Hepatocyte (in vitro differentiated cells): Measurements from ENCODE around the gene AIMP2. TPM values are rescaled to one million over a fixed set of nuclear protein-coding genes. Genes with fewer than 3 reads are reported as not detected.
"Not testable (repeated sequence)": the region's sequence is repeated elsewhere in the genome, so short reads cannot be mapped to it uniquely, and the experiment has no call there.

Source experiments
- DNase-seq: peaks from one replicate; pipeline ENCODE4 v3.0.0-alpha.2; 2016; ENCODE audit warnings: low spot score
- H2AFZ ChIP-seq: fragments of 200-600 bp; sonication (generic); 2 replicates; pipeline ENCODE4 v1.6.0; 2016; ENCODE audit warnings: antibody characterized with exemption, mild to moderate bottlenecking
- H3K27ac ChIP-seq: fragments of 200-600 bp; sonication (generic); 2 replicates; pipeline ENCODE4 v1.5.1; 2016; ENCODE audit warnings: mild to moderate bottlenecking
- H3K27me3 ChIP-seq: fragments of 200-600 bp; sonication (generic); 2 replicates; pipeline ENCODE4 v1.6.1; 2016
- H3K36me3 ChIP-seq: fragments of 200-600 bp; sonication (generic); replicated peaks from 2 replicates; pipeline ENCODE4 v1.5.1; 2016; ENCODE audit warnings: low read depth; ENCODE audit not compliant: insufficient read depth
- H3K4me1 ChIP-seq: fragments of 200-600 bp; sonication (generic); 2 replicates; pipeline ENCODE4 v1.5.1; 2016; ENCODE audit warnings: mild to moderate bottlenecking, moderate library complexity; ENCODE audit not compliant: insufficient read depth
- H3K4me2 ChIP-seq: fragments of 200-600 bp; sonication (generic); 2 replicates; pipeline ENCODE4 v1.6.0; 2016
- H3K4me3 ChIP-seq: fragments of 200-600 bp; sonication (generic); 2 replicates; pipeline ENCODE4 v1.5.1; 2016; ENCODE audit warnings: mild to moderate bottlenecking
- H3K79me2 ChIP-seq: fragments of 200-600 bp; sonication (generic); 2 replicates; pipeline ENCODE4 v1.6.0; 2017; ENCODE audit warnings: mild to moderate bottlenecking
- H3K9me2 ChIP-seq: fragments of 200-600 bp; sonication (generic); replicated peaks from 2 replicates; pipeline ENCODE4 v1.6.0; 2017; ENCODE audit warnings: mild to moderate bottlenecking; ENCODE audit not compliant: insufficient read depth
- H3K9me3 ChIP-seq: fragments of 200-600 bp; sonication (generic); 2 replicates; pipeline ENCODE4 v1.5.1; 2016; ENCODE audit warnings: low read depth, mild to moderate bottlenecking
- H4K20me1 ChIP-seq: fragments of 200-600 bp; sonication (generic); 2 replicates; pipeline ENCODE4 v1.6.0; 2016; ENCODE audit warnings: mild to moderate bottlenecking; ENCODE audit not compliant: insufficient read depth, poor library complexity, severe bottlenecking
- CTCF ChIP-seq: fragments of 200-600 bp; sonication (generic); IDR thresholded peaks from 2 replicates; pipeline ENCODE4 v1.5.1; 2016; ENCODE audit warnings: antibody characterized with exemption, mild to moderate bottlenecking; ENCODE audit not compliant: poor library complexity
- EZH2 ChIP-seq: fragments of 200-600 bp; sonication (generic); IDR thresholded peaks from 2 replicates; pipeline ENCODE4 v1.6.1; 2016; ENCODE audit warnings: antibody characterized with exemption, mild to moderate bottlenecking, borderline replicate concordance
- EZH2phosphoT487 ChIP-seq: fragments of 200-600 bp; sonication (generic); IDR thresholded peaks from one replicate; pipeline ENCODE4 v1.6.1; 2018; ENCODE audit warnings: antibody characterized with exemption, mild to moderate bottlenecking, low read depth, moderate library complexity; ENCODE audit not compliant: unreplicated experiment, severe bottlenecking
- WGBS: methylation state at CpG from one replicate; pipeline ENCODE4 v1.1.6; 2016; ENCODE audit warnings: low lambda C conversion rate; ENCODE audit errors: missing lambda C conversion rate; 5-methylcytosine and 5-hydroxymethylcytosine counted together
- polyA plus RNA-seq: library from polyadenylated mRNA; unstranded; fragments of >200 nt; fragmentation: Nextera tagmentation; extraction: Ambion mirVana; gene quantifications from 2 replicates; pipeline ENCODE4 v1.2.1, GENCODE V29; 2016
- total RNA-seq: library from RNA; depleted of rRNA; stranded (reverse); fragments of >200 nt; gene quantifications from 2 replicates; pipeline ENCODE4 v1.2.3, GENCODE V29; 2014

Gene AIMP2
- total and polyA plus RNA-seq, 2 experiments from 2014 or later: 52.7 to 55.4 TPM

GRCh38 chr7:6035686-6036085 lies 26.6 kb downstream of the AIMP2 start:
- Histone ChIP-seq H3K36me3 (no peaks in the 10 kb centered on the region), H3K27me3 (no peaks in the 10 kb centered on the region)
- 96% methylated on average over 13 of the region's 13 CpGs for WGBS

GRCh38 chr7:6049780-6050179 lies 40.7 kb downstream of the AIMP2 start:
- Histone ChIP-seq H3K4me2 (no peak overlapping the region), H3K27me3 (no peaks in the 10 kb centered on the region), H3K4me3 (no peak overlapping the region), H4K20me1 (no peaks in the 10 kb centered on the region), H3K4me1 (no peaks in the 10 kb centered on the region), H3K9me2 (no peaks in the 10 kb centered on the region), H3K9me3 (no peaks in the 10 kb centered on the region), H3K27ac (peak overlapping the region; percentile 74), H2AFZ (no peak overlapping the region), H3K79me2 (peaks cover 50% of the 10 kb centered on the region), H3K36me3 (no peaks in the 10 kb centered on the region)
- WGBS: 92% methylated on average over 4 of the region's 4 CpGs
- TF ChIP-seq EZH2phosphoT487 (no peak), EZH2 (no peak), CTCF (no peak)
- no peak for DNase-seq

More at GRCh38 chr7:6035686-6036085, 26.6 kb downstream of the AIMP2 start:
- peaks cover 22% of the 10 kb centered on the region for H3K79me2 ChIP-seq
- no peaks in the 10 kb centered on the region for H3K9me3 ChIP-seq
- H2AFZ ChIP-seq: no peak overlapping the region
- no peak overlapping the region for H3K4me3 ChIP-seq
- H3K27ac ChIP-seq: no peak overlapping the region
- H4K20me1 ChIP-seq: peaks cover 4% of the 10 kb centered on the region
- H3K9me2 ChIP-seq: no peaks in the 10 kb centered on the region
- H3K4me2 ChIP-seq: no peak overlapping the region
- DNase-seq: no peak
- no peaks in the 10 kb centered on the region for H3K4me1 ChIP-seq
- no peak for TF ChIP-seq EZH2phosphoT487
- TF ChIP-seq EZH2: no peak
- no peak for TF ChIP-seq CTCF

GRCh38 chr7:6051185-6051584 lies 42.1 kb downstream of the AIMP2 start:
- Histone ChIP-seq H3K79me2 (peaks cover 60% of the 10 kb centered on the region), H3K27ac (peak overlapping the region; percentile 74)
- H2AFZ ChIP-seq, H3K9me3 ChIP-seq, H4K20me1 ChIP-seq, DNase-seq, H3K4me1 ChIP-seq, H3K4me2 ChIP-seq, H3K9me2 ChIP-seq, H3K36me3 ChIP-seq, H3K27me3 ChIP-seq, H3K4me3 ChIP-seq: not testable (repeated sequence)
- WGBS: 88% methylated on average over 8 of the region's 9 CpGs

GRCh38 chr7:6056616-6057015 lies 47.5 kb downstream of the AIMP2 start:
- peak overlapping the region; percentile 74 for H3K4me2 ChIP-seq
- H3K9me2 ChIP-seq: no peaks in the 10 kb centered on the region
- TF ChIP-seq EZH2phosphoT487 (no peak), EZH2 (no peak), CTCF (no peak)
- H3K9me3 ChIP-seq: no peaks in the 10 kb centered on the region
- H3K4me3 ChIP-seq: no peak overlapping the region
- WGBS: 38% methylated on average over 1 of the region's 1 CpG
- no peaks in the 10 kb centered on the region for H3K27me3 ChIP-seq
- peaks cover 8% of the 10 kb centered on the region for H4K20me1 ChIP-seq
- no peak for DNase-seq
- H3K79me2 ChIP-seq: peaks cover 62% of the 10 kb centered on the region
- H2AFZ ChIP-seq: no peak overlapping the region
- no peaks in the 10 kb centered on the region for H3K36me3 ChIP-seq
- peak overlapping the region; percentile 97 for H3K27ac ChIP-seq
- peaks cover 9% of the 10 kb centered on the region for H3K4me1 ChIP-seq
